Fibroblast of villous mesenchyme (primary cell): Measurements from ENCODE around the gene CLEC7A. TPM values are rescaled to one million over a fixed set of nuclear protein-coding genes. Genes with fewer than 3 reads are reported as not detected.

ENCODE experiments used
- DNase-seq: peaks from one replicate; pipeline ENCODE4 v3.0.0-alpha.2; 2010; ENCODE audit warnings: low read depth
- H3K4me3 ChIP-seq: 2 replicates; pipeline ENCODE4 v1.5.1; 2011; ENCODE audit warnings: low read depth, mild to moderate bottlenecking, low read length
- total RNA-seq: library from RNA; depleted of rRNA; stranded (reverse); fragments of >200 nt; gene quantifications from 2 replicates; pipeline ENCODE4 v1.2.3, GENCODE V29; 2012
- TF ChIP-seq, protein P1 (sequence below): IDR thresholded peaks from 2 replicates; pipeline ENCODE4 v1.5.1; 2012; ENCODE audit warnings: low read depth, mild to moderate bottlenecking, low read length; ENCODE audit not compliant: insufficient read depth

CLEC7A gene
- total RNA-seq, 1 donor: under 0.01 TPM

DNA sequence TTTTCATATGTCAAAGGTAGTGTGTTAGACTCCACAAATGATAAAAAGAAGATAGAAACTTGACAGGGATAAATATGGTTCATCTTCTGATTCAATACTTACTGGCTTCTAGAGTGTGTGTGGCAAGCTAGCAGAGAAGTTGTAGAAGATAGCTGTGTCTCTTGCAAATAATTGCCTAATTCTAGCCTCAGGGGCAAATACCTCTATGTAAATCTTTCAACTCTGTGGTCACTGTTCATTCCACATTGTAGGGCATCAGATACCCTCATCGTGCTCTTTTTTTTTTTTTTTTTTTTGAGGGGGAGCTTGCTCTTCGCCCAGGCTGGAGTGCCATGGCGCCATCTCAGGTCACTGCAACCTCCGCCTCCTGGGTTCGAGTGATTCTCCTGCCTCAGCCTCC, 40.2 kb upstream of the CLEC7A start:
- peak overlapping the region; percentile 60 for H3K4me3 ChIP-seq
- TF ChIP-seq, protein P1, sequence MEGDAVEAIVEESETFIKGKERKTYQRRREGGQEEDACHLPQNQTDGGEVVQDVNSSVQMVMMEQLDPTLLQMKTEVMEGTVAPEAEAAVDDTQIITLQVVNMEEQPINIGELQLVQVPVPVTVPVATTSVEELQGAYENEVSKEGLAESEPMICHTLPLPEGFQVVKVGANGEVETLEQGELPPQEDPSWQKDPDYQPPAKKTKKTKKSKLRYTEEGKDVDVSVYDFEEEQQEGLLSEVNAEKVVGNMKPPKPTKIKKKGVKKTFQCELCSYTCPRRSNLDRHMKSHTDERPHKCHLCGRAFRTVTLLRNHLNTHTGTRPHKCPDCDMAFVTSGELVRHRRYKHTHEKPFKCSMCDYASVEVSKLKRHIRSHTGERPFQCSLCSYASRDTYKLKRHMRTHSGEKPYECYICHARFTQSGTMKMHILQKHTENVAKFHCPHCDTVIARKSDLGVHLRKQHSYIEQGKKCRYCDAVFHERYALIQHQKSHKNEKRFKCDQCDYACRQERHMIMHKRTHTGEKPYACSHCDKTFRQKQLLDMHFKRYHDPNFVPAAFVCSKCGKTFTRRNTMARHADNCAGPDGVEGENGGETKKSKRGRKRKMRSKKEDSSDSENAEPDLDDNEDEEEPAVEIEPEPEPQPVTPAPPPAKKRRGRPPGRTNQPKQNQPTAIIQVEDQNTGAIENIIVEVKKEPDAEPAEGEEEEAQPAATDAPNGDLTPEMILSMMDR: no peak
- peak; percentile 82 for DNase-seq

DNA sequence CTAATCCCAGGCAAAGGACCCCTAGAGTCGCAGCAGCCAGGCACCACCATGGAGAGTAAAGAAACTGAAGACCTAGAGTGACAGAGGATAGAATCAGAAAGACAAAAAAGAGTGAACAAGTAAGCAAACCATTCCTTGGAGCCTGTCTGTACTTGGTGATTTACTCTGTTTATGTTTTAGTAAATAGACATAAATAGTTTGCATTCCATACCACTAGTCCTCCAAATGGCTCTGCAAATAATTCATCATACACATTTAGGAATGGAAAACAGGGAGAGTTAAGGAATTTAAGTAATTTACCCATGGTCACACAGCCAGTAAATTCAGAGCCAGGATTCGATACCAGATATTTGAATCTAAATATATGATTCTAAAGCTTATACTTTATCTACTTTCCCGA, 39.1 kb upstream of the CLEC7A start:
- TF ChIP-seq, protein P1: no peak
- peak; percentile 73 for DNase-seq
- peak overlapping the region; percentile 48 for H3K4me3 ChIP-seq

DNA sequence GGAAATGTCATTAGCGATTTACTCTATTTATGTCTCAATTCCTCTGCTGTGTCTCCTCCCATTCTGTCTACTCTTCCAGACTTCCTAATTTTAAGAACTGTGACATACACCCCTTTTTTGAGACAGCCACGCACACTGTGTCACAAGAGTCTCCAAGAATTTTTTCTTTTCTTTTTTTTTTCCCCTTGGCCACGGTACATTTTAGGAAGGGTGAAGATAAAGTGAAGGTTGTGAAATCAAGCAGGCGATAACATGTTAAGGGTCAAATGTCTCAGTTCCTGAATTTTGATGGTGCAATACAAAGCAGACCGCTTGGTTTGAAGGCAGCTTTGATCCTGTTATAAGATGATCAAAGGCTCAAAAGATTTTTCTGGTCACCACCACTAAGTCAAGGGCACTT, 37.6 kb upstream of the CLEC7A start:
- H3K4me3 ChIP-seq: peak overlapping the region; percentile 23
- DNase-seq: peak; percentile 85
- TF ChIP-seq, protein P1: no peak

DNA sequence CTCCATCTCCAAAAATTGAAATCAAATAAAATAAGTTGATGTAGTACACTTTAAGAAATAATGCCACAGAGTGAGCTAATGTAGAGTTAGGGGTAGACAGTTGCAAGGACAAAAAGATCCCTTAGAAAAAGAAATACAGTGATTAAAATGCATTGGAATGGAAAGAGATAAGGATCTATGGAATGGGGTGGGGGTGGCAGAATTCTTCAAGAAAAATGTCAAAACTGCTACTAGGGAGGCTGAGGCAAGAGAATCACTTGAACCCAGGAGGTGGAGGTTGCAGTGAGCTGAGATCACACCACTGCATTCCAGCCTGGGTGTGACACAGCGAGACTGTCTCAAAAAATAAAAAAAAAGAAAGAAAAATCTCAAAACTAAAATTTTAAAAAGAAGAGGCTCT, 35.4 kb upstream of the CLEC7A start:
- no peak for DNase-seq
- no peak overlapping the region for H3K4me3 ChIP-seq
- TF ChIP-seq, protein P1: no peak

DNA sequence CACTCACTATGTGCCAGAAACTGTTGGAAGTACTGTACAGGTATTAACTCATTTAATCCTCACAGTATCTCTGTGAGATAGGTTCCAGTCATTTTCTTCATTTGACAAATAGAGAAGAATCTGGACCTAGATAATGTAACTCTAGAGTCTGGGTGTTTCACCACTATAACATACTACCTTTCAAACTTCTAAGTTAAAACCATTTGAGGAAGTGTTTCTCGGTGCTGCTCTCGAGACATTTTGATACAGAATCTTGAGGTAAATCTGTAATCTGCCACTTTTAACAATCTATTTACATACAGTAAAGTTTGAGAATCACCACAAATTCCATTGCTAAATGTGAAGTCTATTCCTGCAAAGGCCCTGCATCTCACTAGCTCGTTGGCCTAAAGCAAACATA, 33.1 kb upstream of the CLEC7A start:
- DNase-seq: no peak
- TF ChIP-seq, protein P1: no peak
- H3K4me3 ChIP-seq: no peak overlapping the region

DNA sequence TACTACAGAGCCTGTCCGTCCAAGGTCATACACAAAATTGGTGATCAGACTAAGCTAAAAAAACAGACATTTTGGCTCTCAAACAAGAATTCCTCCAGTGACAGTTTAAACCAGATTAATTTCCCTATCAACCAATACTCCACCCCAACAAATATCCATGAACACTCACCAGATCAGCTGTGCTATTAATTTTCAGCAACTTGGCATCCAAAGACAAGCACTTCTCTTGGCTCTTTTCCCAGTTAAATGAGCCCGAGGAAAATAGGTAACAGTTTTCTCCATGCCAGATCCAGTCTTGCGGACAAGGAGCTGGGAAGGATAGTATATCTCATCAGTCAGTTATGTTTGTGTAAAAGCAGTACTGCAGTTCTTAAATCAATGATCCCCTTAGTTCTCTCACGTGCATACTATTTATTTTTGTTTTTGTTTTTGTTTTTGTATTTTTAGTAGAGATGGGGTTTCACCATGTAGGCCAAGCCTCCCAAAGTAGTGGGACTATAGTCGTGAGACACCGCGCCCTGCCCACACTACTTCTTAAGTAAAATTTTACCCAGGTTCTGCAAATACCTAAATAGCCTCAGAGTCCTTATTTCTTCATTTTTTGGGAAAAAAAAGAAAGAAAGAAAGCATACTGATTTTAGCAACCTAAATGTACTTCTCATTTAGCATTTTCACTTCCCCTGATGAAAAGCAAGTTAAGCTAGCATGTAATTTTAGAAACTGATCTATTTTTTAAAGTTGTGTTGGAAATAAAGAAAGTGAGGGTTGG, 30.8 kb upstream of the CLEC7A start:
- no peak for DNase-seq
- no peak overlapping the region for H3K4me3 ChIP-seq
- TF ChIP-seq, protein P1: no peak

DNA sequence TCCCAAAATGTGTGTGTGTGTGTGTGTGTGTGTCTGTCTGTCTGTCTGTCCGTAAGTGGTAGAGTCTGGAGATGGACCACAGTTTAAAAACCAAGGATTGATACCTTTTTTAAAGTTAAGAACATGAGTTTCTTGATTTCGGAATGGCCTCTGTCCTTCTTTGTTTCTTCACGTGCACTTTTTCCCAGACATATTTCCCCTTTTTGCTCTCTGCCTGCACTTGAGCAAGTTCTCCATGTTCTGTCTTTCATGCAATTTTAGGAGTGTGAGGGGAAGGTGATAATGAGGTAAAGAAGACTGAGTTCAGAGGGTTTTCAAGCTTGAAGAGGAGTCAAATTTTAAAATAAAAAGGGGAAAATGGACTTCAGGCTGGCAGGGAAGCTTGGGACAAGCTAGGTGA, 29.3 kb upstream of the CLEC7A start:
- no peak overlapping the region for H3K4me3 ChIP-seq
- DNase-seq: no peak
- TF ChIP-seq, protein P1: no peak
